GM23248 (cell line): Measurements from ENCODE around the gene TSNAX. TPM values are rescaled to one million over a fixed set of nuclear protein-coding genes. Genes with fewer than 3 reads are reported as not detected.

ENCODE experiments used
- DNase-seq: peaks from one replicate; pipeline ENCODE4 v3.0.0-alpha.2; 2015
- H2AFZ ChIP-seq: fragments of 200-600 bp; sonication (generic); 2 replicates; pipeline ENCODE4 v1.6.1; 2016; ENCODE audit warnings: antibody characterized with exemption
- H3F3A ChIP-seq: fragments of 200-600 bp; sonication (generic); 2 replicates; pipeline ENCODE4 v1.6.1; 2016; ENCODE audit warnings: mild to moderate bottlenecking, antibody characterized with exemption, mixed run types; ENCODE audit not compliant: insufficient read depth
- H3K27ac ChIP-seq: fragments of 200-600 bp; sonication (generic); 2 replicates; pipeline ENCODE4 v1.5.1; 2016; ENCODE audit warnings: mild to moderate bottlenecking
- H3K27me3 ChIP-seq: fragments of 200-600 bp; sonication (generic); replicated peaks from 2 replicates; pipeline ENCODE4 v1.6.1; 2016; ENCODE audit warnings: mild to moderate bottlenecking; ENCODE audit not compliant: insufficient read depth
- H3K36me3 ChIP-seq: fragments of 200-600 bp; sonication (generic); 2 replicates; pipeline ENCODE4 v1.6.1; 2016; ENCODE audit warnings: low read depth, mild to moderate bottlenecking
- H3K4me1 ChIP-seq: fragments of 200-600 bp; sonication (generic); 2 replicates; pipeline ENCODE4 v1.6.1; 2016; ENCODE audit warnings: mild to moderate bottlenecking; ENCODE audit not compliant: insufficient read depth
- H3K4me2 ChIP-seq: fragments of 200-600 bp; sonication (generic); one replicate; pipeline ENCODE4 v1.6.1; 2016; ENCODE audit warnings: mild to moderate bottlenecking; ENCODE audit not compliant: unreplicated experiment
- H3K4me3 ChIP-seq: fragments of 200-600 bp; sonication (generic); 2 replicates; pipeline ENCODE4 v1.5.1; 2016; ENCODE audit warnings: mild to moderate bottlenecking
- H3K79me2 ChIP-seq: fragments of 200-600 bp; sonication (generic); 2 replicates; pipeline ENCODE4 v1.6.1; 2016; ENCODE audit warnings: mild to moderate bottlenecking; ENCODE audit not compliant: insufficient read depth
- H3K9ac ChIP-seq: fragments of 200-600 bp; sonication (generic); 2 replicates; pipeline ENCODE4 v1.6.1; 2016; ENCODE audit warnings: mild to moderate bottlenecking
- H3K9me2 ChIP-seq: fragments of 200-600 bp; sonication (generic); 2 replicates; pipeline ENCODE4 v1.6.1; 2016; ENCODE audit warnings: mixed run types, mild to moderate bottlenecking, moderate library complexity; ENCODE audit not compliant: insufficient read depth
- H3K9me3 ChIP-seq: fragments of 200-600 bp; sonication (generic); one replicate; pipeline ENCODE4 v1.6.1; 2017; ENCODE audit warnings: low read depth
- H4K20me1 ChIP-seq: fragments of 200-600 bp; sonication (generic); 2 replicates; pipeline ENCODE4 v1.6.0; 2016; ENCODE audit not compliant: insufficient read depth
- EZH2 ChIP-seq: fragments of 200-600 bp; sonication (generic); IDR thresholded peaks from 2 replicates; pipeline ENCODE4 v1.6.1; 2018; ENCODE audit warnings: antibody characterized with exemption, mild to moderate bottlenecking; ENCODE audit not compliant: insufficient read depth, poor library complexity, severe bottlenecking
- EZH2phosphoT487 ChIP-seq: fragments of 200-600 bp; sonication (generic); IDR thresholded peaks from 2 replicates; pipeline ENCODE4 v1.6.1; 2018; ENCODE audit warnings: antibody characterized with exemption, moderate library complexity, mild to moderate bottlenecking, low read depth; ENCODE audit not compliant: insufficient read depth
- WGBS, 2 experiments: methylation state at CpG; one replicate each; pipeline ENCODE4 v1.1.6; 2015 to 2017; ENCODE audit warnings: low lambda C conversion rate in 2 of 2, low coverage in 1 of 2; ENCODE audit errors: missing lambda C conversion rate in 2 of 2; 5-methylcytosine and 5-hydroxymethylcytosine counted together
- in situ Hi-C: fragments of 300-500 bp; cut with MboI; formaldehyde crosslinking; loops from 2 replicates; pipeline ENCODE4 v1.15.0; 2020
- polyA plus RNA-seq: library from polyadenylated mRNA; unstranded; fragments of >200 nt; fragmentation: Nextera tagmentation; extraction: Ambion mirVana; gene quantifications from 2 replicates; pipeline ENCODE4 v1.2.1, GENCODE V29; 2016
- total RNA-seq: library from RNA; depleted of rRNA; stranded (reverse); fragments of >200 nt; shearing (Covaris generic); gene quantifications from 2 replicates; pipeline ENCODE4 v1.2.3, GENCODE V29; 2014

TSNAX gene
- total and polyA plus RNA-seq, 2 experiments from 2014 or later, result 39.4 to 45.8 TPM

DNA sequence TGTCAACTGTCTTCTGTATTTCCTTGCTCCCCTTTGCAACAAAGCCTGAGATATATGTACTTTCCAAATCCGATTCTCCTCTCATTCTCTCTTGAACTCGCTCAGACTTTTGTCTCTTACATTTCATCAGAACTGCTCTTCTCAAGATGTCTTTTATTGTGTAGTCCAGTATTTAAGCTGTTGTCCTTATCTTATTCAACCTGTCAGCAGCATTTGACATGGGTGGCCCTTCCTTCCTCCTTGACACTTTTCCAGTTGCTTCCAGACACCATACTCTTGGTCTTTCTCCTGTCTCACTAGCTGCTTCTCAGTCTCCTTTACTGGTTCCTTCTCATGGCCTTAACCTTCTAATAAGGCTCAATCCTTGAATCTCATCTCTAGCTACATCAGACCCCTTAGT is 47.0 kb downstream of the TSNAX start:
- in situ Hi-C loops, result no loop called here
- no peak overlapping the region for H3K27ac ChIP-seq
- H3K9ac ChIP-seq, result no peak overlapping the region
- H2AFZ ChIP-seq, result no peak overlapping the region
- no peak overlapping the region for H3K4me2 ChIP-seq
- no peaks in the 10 kb centered on the region for H3K27me3 ChIP-seq
- H3K36me3 ChIP-seq, result no peaks in the 10 kb centered on the region
- H3F3A ChIP-seq, result no peaks in the 10 kb centered on the region
- no peak for DNase-seq
- H4K20me1 ChIP-seq, result no peaks in the 10 kb centered on the region
- TF ChIP-seq EZH2 (no peak), EZH2phosphoT487 (no peak)
- WGBS, 2 experiments, result 91 to 96% methylated on average over 2 of the region's 2 CpGs
- H3K9me3 ChIP-seq, result no peaks in the 10 kb centered on the region
- no peaks in the 10 kb centered on the region for H3K4me1 ChIP-seq
- H3K9me2 ChIP-seq, result no peaks in the 10 kb centered on the region
- H3K79me2 ChIP-seq, result no peaks in the 10 kb centered on the region
- H3K4me3 ChIP-seq, result no peak overlapping the region

DNA sequence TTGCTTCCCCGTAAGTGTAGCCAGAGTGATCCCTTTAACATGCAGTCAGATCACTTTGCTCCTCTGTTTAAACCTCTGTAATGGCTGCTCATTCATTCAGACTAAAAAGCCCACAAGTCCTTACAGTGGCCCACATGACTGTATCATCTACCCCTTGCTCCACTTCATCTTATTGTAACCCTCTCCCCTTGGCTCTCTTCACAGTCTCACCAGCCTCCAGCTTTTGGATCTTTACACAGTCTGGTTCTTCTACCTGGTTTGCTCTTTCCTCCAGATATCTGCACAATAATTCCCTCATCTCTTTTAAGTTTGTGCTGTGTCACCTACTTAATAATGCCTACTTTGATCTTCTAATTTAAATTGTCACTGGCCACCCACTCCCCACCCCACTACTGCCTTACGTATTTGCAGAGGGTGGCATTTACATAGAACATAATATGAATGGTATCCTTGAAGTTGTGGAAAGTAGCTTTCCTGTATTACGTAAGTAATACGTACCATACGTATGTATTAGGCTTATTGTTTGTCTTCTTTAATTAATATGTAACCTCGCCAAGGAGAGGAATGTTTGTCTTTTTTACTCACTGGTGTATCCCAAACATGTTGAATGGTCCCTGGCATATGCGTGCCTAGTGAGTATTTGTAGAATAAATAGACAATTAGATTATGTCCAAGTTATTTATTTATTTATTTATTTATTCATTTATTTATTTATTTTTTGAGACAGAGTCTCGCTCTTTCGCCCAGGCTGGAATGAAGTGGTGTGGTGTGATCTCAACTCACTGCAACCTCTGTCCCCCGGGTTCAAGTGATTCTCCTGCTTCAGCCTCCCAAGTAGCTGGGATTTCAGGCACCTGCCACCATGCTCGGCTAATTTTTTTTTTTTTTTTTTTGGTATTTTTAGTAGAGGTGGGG is 48.6 kb downstream of the TSNAX start:
- H4K20me1 ChIP-seq, result no peaks in the 10 kb centered on the region
- no peaks in the 10 kb centered on the region for H3K9me3 ChIP-seq
- TF ChIP-seq EZH2 (no peak), EZH2phosphoT487 (no peak)
- H3K4me3 ChIP-seq, result no peak overlapping the region
- in situ Hi-C loops, result no loop called here
- 0 out of 2 replicates have a peak, but pooled peaks cover 4% of the 10 kb centered on the region for H3F3A ChIP-seq
- no peaks in the 10 kb centered on the region for H3K79me2 ChIP-seq
- WGBS, 2 experiments, result 86 to 93% methylated on average over 11 of the region's 11 CpGs
- H3K27ac ChIP-seq, result no peak overlapping the region
- no peaks in the 10 kb centered on the region for H3K36me3 ChIP-seq
- H3K9ac ChIP-seq, result no peak overlapping the region
- H3K9me2 ChIP-seq, result no peaks in the 10 kb centered on the region
- no peak overlapping the region for H3K4me2 ChIP-seq
- no peak overlapping the region for H2AFZ ChIP-seq
- no peaks in the 10 kb centered on the region for H3K4me1 ChIP-seq
- no peak for DNase-seq
- no peaks in the 10 kb centered on the region for H3K27me3 ChIP-seq

DNA sequence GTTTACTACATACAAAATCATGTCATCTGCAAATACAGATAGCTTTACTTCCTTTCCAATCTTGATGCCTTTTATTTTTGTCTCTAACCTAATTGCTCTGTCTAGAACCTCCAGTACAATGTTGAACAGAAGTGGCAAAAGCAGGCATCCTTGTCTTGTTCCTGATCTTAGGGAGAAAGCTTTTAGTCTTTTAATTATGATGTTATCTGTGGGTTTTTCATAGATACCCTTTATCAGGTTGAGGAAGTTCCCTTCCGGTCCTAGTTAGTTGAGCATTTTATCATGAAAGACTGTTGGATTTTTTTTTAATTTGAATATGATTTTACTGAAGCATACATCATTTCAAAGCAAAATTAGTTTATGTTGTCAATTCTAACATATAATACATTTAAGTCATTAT is 52.4 kb downstream of the TSNAX start:
- Histone ChIP-seq H3K79me2 (no peaks in the 10 kb centered on the region), H3K9me3 (no peaks in the 10 kb centered on the region), H2AFZ (no peak overlapping the region), H3K9me2 (no peaks in the 10 kb centered on the region), H3K4me3 (no peak overlapping the region), H3K4me2 (no peak overlapping the region), H3K4me1 (peaks cover 4% of the 10 kb centered on the region), H3K9ac (no peak overlapping the region), H3K27me3 (no peaks in the 10 kb centered on the region), H3K36me3 (no peaks in the 10 kb centered on the region), H4K20me1 (no peaks in the 10 kb centered on the region), H3K27ac (no peak overlapping the region), H3F3A (0 out of 2 replicates have a peak, but pooled peaks cover 4% of the 10 kb centered on the region)
- DNase-seq, result no peak
- TF ChIP-seq EZH2phosphoT487 (no peak), EZH2 (no peak)
- WGBS, 2 experiments, result 88 to 97% methylated on average over 1 of the region's 1 CpG
- in situ Hi-C loops, result loop anchor here (10.0 kb wide), 1 partner anchor 236 kb away; no protein-coding TSS in a partner anchor

DNA sequence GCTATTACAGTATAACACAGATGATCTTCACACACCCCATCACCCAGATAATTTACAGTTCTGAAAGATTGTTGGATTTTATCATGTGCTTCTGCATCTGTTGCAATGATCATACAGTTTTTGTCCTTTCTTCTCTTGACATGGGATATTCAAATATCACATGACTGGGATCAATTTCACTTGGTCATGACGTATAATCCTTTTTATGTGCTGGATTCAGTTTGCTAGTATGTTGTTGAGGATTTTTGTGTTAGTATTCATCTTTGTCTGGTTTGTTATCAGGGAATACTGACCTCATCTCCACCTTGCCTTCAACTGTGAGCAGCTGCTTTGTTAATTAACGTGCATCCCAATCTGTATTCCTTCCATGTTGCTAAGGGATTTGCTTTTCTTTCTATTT is 53.4 kb downstream of the TSNAX start:
- in situ Hi-C loops, result loop anchor here (10.0 kb wide), 1 partner anchor 237 kb away; no protein-coding TSS in a partner anchor

More for the DNA sequence above, 53.4 kb downstream of the TSNAX start:
- Histone ChIP-seq H3K4me2 (no peak overlapping the region), H3K27me3 (no peaks in the 10 kb centered on the region), H3K9ac (no peak overlapping the region), H3K9me3 (no peaks in the 10 kb centered on the region), H3K36me3 (no peaks in the 10 kb centered on the region), H4K20me1 (no peaks in the 10 kb centered on the region), H3K27ac (no peak overlapping the region), H3K4me3 (no peak overlapping the region), H3K9me2 (no peaks in the 10 kb centered on the region), H2AFZ (no peak overlapping the region), H3F3A (0 out of 2 replicates have a peak, but pooled peaks cover 4% of the 10 kb centered on the region), H3K4me1 (peaks cover 4% of the 10 kb centered on the region), H3K79me2 (no peaks in the 10 kb centered on the region)
- no peak for DNase-seq
- no peak for TF ChIP-seq EZH2phosphoT487
- TF ChIP-seq EZH2, result no peak
- 76 to 79% methylated on average over 2 of the region's 2 CpGs for WGBS, 2 experiments
